ENCODE data around the gene NRF1.

Gene NRF1

GRCh38 chr7:129773328-129773731, 161.8 kb downstream of the NRF1 start:
- H3K4me3 ChIP-seq (ENCODE audit: low read depth, low read length): no peak overlapping the region
- DNase-seq (ENCODE audit: low read depth): peak; percentile 30
- TF ChIP-seq, protein P1, sequence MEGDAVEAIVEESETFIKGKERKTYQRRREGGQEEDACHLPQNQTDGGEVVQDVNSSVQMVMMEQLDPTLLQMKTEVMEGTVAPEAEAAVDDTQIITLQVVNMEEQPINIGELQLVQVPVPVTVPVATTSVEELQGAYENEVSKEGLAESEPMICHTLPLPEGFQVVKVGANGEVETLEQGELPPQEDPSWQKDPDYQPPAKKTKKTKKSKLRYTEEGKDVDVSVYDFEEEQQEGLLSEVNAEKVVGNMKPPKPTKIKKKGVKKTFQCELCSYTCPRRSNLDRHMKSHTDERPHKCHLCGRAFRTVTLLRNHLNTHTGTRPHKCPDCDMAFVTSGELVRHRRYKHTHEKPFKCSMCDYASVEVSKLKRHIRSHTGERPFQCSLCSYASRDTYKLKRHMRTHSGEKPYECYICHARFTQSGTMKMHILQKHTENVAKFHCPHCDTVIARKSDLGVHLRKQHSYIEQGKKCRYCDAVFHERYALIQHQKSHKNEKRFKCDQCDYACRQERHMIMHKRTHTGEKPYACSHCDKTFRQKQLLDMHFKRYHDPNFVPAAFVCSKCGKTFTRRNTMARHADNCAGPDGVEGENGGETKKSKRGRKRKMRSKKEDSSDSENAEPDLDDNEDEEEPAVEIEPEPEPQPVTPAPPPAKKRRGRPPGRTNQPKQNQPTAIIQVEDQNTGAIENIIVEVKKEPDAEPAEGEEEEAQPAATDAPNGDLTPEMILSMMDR (IDR thresholded peaks at IDR 0.05; ENCODE audit: insufficient read depth, low read depth, low read length, missing control alignments): no peak

DNA sequence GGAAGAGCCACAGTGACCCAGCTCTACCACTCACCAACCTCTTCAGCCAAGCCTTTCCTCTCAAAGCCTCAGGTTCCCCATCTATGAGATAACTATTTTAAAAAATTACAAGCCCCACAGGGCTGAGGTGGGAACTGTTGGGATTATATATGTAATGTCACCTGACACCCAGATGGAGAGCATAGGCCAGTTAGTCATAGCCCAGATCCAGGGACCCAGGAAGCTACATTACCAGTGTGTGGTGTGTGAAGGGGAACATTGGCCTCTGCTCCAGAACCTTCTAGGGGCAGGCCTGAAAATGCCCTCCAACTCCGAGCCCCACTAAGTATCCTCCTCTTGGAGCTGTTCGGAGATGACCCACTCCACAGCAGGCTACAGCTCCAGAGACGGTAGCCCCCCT, 162.4 kb downstream of the NRF1 start:
- TF ChIP-seq, protein P1 (IDR thresholded peaks at IDR 0.05; ENCODE audit: insufficient read depth, low read depth, low read length, missing control alignments): no peak
- DNase-seq (ENCODE audit: low read depth): no peak
- no peak overlapping the region for H3K4me3 ChIP-seq (ENCODE audit: low read depth, low read length)

DNA sequence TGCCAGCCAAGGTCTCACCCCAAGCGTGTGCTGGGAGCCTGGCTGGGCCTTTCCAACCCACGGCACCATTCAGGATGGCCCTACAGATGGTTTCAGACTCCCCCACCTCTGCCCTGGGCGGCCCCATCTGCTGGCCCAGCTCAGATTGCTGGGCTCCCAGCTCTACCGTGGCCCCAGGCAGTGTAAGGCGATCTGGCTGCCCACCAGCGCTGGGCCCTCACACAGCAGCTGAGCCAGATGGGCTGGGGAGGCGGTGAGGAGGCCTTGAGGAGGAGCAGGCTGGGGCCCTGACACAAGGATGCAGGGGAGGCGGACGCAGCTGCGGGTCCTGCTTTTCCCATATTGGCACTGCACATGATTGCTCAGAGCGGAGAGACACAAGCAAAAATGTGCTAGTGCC, 162.8 kb downstream of the NRF1 start:
- TF ChIP-seq, protein P1 (IDR thresholded peaks at IDR 0.05; ENCODE audit: insufficient read depth, low read depth, low read length, missing control alignments): no peak
- no peak overlapping the region for H3K4me3 ChIP-seq (ENCODE audit: low read depth, low read length)
- no peak for DNase-seq (ENCODE audit: low read depth)

- DNase-seq (ENCODE audit: low read depth): no peak
- TF ChIP-seq, protein P1 (IDR thresholded peaks at IDR 0.05; ENCODE audit: insufficient read depth, low read depth, low read length, missing control alignments): no peak
- no peak overlapping the region for H3K4me3 ChIP-seq (ENCODE audit: low read depth, low read length)
These were observed 163.6 kb downstream of the NRF1 start for GRCh38 chr7:129774871-129775694.

DNA sequence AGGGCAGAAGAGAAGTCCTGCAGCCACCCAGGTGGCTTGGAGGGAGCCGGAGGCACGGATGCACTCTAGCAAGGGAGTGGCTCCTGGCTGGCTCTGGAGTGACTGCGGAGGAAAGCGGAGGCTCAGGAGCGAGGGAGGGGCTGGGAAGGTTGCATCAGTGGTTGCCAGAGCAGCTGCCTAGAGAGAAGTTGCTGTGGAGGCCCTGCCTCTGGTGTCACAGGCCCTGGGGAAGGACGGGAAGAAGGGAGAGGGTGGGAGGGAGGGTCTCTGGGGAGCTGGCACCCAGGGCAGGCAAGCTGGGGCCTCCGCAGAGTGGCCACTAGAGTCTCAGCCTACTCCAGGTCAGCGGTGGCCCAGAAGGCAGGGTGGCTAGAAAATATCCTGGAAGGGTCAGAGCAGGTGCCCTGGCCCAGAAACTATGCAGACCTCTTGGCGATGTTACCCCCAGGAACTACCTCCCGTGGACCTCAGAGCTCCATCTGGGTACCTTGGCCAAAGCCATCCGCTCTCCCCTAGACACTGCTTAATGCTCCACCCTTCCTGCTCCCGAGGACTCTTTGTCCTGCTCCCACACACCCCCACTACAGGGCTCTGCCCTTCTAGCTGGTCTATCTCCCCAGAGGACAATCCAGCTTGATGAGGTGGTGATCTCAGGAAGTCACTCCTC, 164.3 kb downstream of the NRF1 start:
- TF ChIP-seq, protein P1 (IDR thresholded peaks at IDR 0.05; ENCODE audit: insufficient read depth, low read depth, low read length, missing control alignments): no peak
- no peak for DNase-seq (ENCODE audit: low read depth)
- H3K4me3 ChIP-seq (ENCODE audit: low read depth, low read length): no peak overlapping the region

DNA sequence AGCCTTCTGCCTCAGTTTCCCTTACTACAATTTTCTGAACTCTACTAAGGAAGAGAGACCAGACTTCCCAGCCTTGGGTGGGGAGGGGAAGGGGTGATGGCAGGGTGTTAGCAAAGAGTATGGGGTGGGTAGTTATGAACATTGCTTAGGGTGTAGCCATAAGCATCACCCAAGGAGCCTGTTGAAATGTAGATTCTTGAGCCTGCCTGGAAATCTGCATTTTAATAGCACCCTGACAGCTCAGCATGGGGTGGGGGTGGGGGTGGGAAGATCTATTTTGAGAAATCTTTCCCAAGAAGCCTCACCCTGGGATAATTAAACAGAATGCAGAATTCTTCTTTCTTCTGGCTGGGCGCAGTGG, 164.8 kb downstream of the NRF1 start:
- TF ChIP-seq, protein P1 (IDR thresholded peaks at IDR 0.05; ENCODE audit: insufficient read depth, low read depth, low read length, missing control alignments): no peak
- DNase-seq (ENCODE audit: low read depth): no peak
- H3K4me3 ChIP-seq (ENCODE audit: low read depth, low read length): no peak overlapping the region
